MM.1S (cell line): ENCODE data around the gene RBM8A.

Source experiments
- CTCF ChIP-seq: fragments of 300-600 bp; sonication (generic); IDR thresholded peaks from 2 replicates; pipeline ENCODE4 v1.5.1; 2016; ENCODE audit warnings: antibody characterized with exemption, low read length, mixed read lengths
- EZH2 ChIP-seq: fragments of 300-600 bp; sonication (generic); optimal IDR thresholded peaks from 2 replicates; pipeline ENCODE3; 2017; ENCODE audit warnings: low read depth, mild to moderate bottlenecking, antibody characterized with exemption, low read length, mixed read lengths
- EZH2phosphoT487 ChIP-seq: fragments of 300-600 bp; sonication (generic); IDR thresholded peaks from 2 replicates; pipeline ENCODE4 v1.6.1; 2018; ENCODE audit warnings: antibody characterized with exemption, low read length

GRCh38 chr1:145935708-145936107 is 8.4 kb upstream of the RBM8A start:
- TF ChIP-seq CTCF (no peak), EZH2 (no peak), EZH2phosphoT487 (no peak)
